ENCODE measurements around the gene UPP2. TPM values are rescaled to one million over a fixed set of nuclear protein-coding genes. Genes with fewer than 3 reads are reported as not detected.
A peak's percentile ranks its signal among the peaks of the same experiment; 100 is the strongest.

Gene UPP2
- total RNA-seq, 4 donors from 2014 or later = not detected

DNA sequence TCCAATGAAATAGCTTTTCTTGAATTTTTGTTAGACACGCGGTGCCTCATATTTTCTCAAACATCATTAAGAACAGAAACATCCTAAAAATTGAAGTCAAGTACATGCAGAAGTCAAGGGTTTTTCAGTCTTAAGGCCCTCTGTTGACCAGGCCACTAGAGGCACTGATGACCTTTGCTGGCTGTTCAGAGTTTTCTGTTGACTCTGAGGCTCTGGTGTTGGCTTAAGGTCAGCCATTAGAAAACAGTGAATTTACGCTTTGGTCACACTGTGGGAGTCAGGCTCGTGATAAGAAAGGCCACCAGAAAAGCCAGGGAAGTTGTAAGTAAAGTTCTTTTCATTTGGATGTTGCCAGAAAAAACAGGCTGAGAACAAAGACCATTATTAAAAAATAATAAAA lies 5.8 kb upstream of the UPP2 start:
- TF ChIP-seq, protein P1, sequence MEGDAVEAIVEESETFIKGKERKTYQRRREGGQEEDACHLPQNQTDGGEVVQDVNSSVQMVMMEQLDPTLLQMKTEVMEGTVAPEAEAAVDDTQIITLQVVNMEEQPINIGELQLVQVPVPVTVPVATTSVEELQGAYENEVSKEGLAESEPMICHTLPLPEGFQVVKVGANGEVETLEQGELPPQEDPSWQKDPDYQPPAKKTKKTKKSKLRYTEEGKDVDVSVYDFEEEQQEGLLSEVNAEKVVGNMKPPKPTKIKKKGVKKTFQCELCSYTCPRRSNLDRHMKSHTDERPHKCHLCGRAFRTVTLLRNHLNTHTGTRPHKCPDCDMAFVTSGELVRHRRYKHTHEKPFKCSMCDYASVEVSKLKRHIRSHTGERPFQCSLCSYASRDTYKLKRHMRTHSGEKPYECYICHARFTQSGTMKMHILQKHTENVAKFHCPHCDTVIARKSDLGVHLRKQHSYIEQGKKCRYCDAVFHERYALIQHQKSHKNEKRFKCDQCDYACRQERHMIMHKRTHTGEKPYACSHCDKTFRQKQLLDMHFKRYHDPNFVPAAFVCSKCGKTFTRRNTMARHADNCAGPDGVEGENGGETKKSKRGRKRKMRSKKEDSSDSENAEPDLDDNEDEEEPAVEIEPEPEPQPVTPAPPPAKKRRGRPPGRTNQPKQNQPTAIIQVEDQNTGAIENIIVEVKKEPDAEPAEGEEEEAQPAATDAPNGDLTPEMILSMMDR (IDR thresholded peaks at IDR 0.05) = no peak
- TF ChIP-seq POLR2A (IDR thresholded peaks at IDR 0.05) = no peak
- H3K36me3 ChIP-seq = no peaks in the 10 kb centered on the region
- no peak overlapping the region for H3K4me3 ChIP-seq
- peak overlapping the region in 1 of 4 donors; percentile 87 for H3K27ac ChIP-seq
- no peaks in the 10 kb centered on the region for H3K4me1 ChIP-seq
- no peak for DNase-seq
- H3K9me3 ChIP-seq = no peaks in the 10 kb centered on the region
- no peaks in the 10 kb centered on the region for H3K27me3 ChIP-seq

DNA sequence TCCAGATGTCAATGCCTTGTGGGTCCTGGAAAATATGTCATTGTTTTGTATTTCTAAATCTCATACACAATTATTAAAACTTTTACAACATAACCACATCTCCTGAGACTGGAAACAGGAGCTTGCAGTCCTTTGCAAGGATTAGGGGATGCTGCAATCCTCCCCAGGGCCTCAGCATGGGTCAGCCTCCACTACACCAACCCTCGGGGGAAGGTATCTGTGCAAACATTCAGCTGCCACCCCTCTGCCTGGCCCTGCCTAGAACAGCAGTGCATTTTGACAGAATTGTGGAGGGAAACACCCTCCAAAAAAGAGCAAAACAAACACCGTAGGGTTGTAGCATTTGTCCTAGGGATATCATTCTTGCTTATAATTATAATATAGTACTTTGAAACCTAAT lies 4.2 kb upstream of the UPP2 start:
- H3K27ac ChIP-seq = no peak overlapping the region
- H3K9me3 ChIP-seq = no peaks in the 10 kb centered on the region
- no peak for TF ChIP-seq POLR2A (IDR thresholded peaks at IDR 0.05)
- TF ChIP-seq, protein P1 (IDR thresholded peaks at IDR 0.05) = no peak
- no peak for DNase-seq
- H3K4me1 ChIP-seq = no peaks in the 10 kb centered on the region
- H3K4me3 ChIP-seq = no peak overlapping the region
- H3K36me3 ChIP-seq = no peaks in the 10 kb centered on the region
- no peaks in the 10 kb centered on the region for H3K27me3 ChIP-seq

DNA sequence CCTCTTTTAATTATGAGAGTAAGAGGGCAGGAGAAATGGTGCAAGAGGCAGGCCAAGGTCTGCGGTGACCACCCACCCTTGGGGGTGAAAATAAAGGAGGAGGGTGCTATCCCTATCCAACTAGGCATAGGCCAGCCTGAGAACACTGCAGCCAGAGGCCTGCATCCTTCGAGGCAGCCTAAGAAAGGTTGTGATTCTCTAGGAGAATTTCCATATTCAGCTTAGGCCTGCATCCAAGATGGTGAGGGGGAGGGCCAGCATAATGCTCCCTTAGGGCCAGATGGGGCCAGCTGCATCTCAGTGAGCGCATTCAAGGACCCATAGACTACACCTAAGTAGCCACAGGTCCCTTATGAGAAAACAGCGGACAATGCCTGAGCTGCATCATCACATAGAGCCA lies 3.5 kb upstream of the UPP2 start:
- Histone ChIP-seq H3K36me3 (no peaks in the 10 kb centered on the region), H3K4me3 (no peak overlapping the region), H3K4me1 (no peaks in the 10 kb centered on the region), H3K27ac (no peak overlapping the region), H3K27me3 (no peaks in the 10 kb centered on the region), H3K9me3 (no peaks in the 10 kb centered on the region)
- no peak for TF ChIP-seq POLR2A (IDR thresholded peaks at IDR 0.05)
- TF ChIP-seq, protein P1 (IDR thresholded peaks at IDR 0.05) = no peak
- DNase-seq = no peak

DNA sequence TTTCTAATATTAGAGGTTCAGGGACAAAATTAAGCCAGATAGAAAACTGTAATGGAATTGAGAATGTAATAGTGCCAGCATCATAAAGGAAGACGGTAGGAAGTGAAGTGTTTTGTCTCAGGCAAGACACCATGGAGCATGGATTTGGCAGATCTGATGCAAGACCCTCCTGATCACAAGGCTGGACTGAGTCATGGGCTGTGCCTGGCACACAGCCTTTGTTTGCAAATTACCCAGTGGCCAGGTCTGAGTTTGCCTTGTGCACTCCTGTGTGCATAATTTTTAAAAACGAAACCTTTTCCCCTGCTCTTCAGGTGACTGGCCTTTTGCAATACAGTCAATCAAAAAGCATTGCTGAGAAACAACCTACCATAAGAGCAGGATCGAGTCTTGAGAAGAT lies 2.0 kb upstream of the UPP2 start:
- DNase-seq = no peak
- Histone ChIP-seq H3K4me1 (no peaks in the 10 kb centered on the region), H3K9me3 (no peaks in the 10 kb centered on the region), H3K36me3 (no peaks in the 10 kb centered on the region), H3K27ac (no peak overlapping the region), H3K4me3 (no peak overlapping the region), H3K27me3 (no peaks in the 10 kb centered on the region)
- TF ChIP-seq, protein P1 (IDR thresholded peaks at IDR 0.05) = no peak
- no peak for TF ChIP-seq POLR2A (IDR thresholded peaks at IDR 0.05)

DNA sequence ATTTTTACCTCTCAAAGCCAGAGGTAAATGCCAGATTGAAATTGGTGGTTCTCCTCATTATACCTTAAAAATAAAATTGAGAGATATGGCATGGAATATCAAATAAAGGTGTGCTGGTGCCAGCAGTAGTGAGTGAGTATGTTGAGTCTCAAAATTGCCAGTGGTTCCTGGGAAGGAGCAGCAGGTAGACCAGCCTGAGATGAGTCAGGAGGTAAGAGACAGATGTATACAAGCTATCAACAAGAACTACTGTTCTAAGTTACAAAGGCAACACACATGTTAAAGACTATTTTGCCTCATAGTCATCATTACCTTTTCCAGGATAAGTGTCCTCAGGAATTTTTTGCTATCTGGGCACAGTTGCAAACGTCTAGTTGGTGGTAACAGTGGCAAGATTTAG lies 1.3 kb upstream of the UPP2 start:
- Histone ChIP-seq H3K9me3 (no peaks in the 10 kb centered on the region), H3K4me1 (no peaks in the 10 kb centered on the region), H3K36me3 (no peaks in the 10 kb centered on the region), H3K4me3 (no peak overlapping the region), H3K27ac (no peak overlapping the region), H3K27me3 (no peaks in the 10 kb centered on the region)
- no peak for DNase-seq
- TF ChIP-seq, protein P1 (IDR thresholded peaks at IDR 0.05) = no peak

DNA sequence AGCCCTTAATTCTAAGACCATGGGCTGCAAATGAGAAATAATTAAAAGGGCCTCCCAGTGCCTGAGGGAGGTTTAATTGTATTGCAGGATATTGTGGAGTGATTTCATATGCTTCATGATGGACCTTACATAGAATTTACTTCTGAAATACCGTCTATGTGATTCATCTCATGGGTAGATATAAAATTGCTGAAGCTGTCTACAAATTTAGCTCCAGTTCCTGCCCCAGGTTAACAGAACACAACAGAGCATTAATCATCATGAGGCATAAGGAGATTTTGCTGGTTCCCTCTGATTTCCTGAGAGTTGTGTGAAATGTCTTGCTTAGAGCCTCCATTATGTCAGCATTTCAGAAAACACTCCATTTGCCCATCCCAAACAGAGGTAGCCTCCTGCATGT lies 770 bp downstream of the UPP2 start:
- Histone ChIP-seq H3K4me1 (no peaks in the 10 kb centered on the region), H3K4me3 (no peak overlapping the region), H3K27me3 (no peaks in the 10 kb centered on the region), H3K27ac (no peak overlapping the region), H3K9me3 (no peaks in the 10 kb centered on the region), H3K36me3 (no peaks in the 10 kb centered on the region)
- TF ChIP-seq POLR2A (IDR thresholded peaks at IDR 0.05) = no peak
- TF ChIP-seq, protein P1 (IDR thresholded peaks at IDR 0.05) = no peak
- no peak for DNase-seq

All from Peyer's patch (tissue), 4 donors.